ENCODE data around the gene TMEM163. TPM values are rescaled to one million over a fixed set of nuclear protein-coding genes. Genes with fewer than 3 reads are reported as not detected.

Gene TMEM163
- total and polyA plus RNA-seq, 4 donors: 13.7 to 77.7 (median 53.6) TPM

GRCh38 chr2:134407154-134407890 is 311.5 kb downstream of the TMEM163 start:
- no peak overlapping the region for H3K27ac ChIP-seq (ENCODE audit: low read depth, low read length)
- peaks cover 16% of the 10 kb centered on the region for H3K4me1 ChIP-seq (ENCODE audit: control insufficient read depth, insufficient read depth, low read length)
- 75% methylated on average over 1 of the region's 4 CpGs for WGBS (ENCODE audit: insufficient coverage)
- H3K9me3 ChIP-seq (ENCODE audit: control insufficient read depth, insufficient read depth, low read length): no peaks in the 10 kb centered on the region
- no peak for DNase-seq (ENCODE audit: low read depth in 4 of 6, low spot score in 6 of 6)
- no peaks in the 10 kb centered on the region for H3K27me3 ChIP-seq (ENCODE audit: control insufficient read depth, insufficient read depth, low read length)
- no peak overlapping the region for H3K4me3 ChIP-seq (ENCODE audit: low read depth, low read length)
- no peaks in the 10 kb centered on the region for H3K36me3 ChIP-seq (ENCODE audit: control insufficient read depth, insufficient read depth, low read length)

GRCh38 chr2:134406736-134407135 is 312.1 kb downstream of the TMEM163 start:
- DNase-seq (ENCODE audit: low read depth in 4 of 6, low spot score in 6 of 6): no peak
- peaks cover 10% of the 10 kb centered on the region for H3K4me1 ChIP-seq (ENCODE audit: control insufficient read depth, insufficient read depth, low read length)

GRCh38 chr2:134406311-134406710 is 312.5 kb downstream of the TMEM163 start:
- WGBS (ENCODE audit: insufficient coverage): 93% methylated on average over 3 of the region's 5 CpGs

More at GRCh38 chr2:134406736-134407135, 312.1 kb downstream of the TMEM163 start:
- no peak overlapping the region for H3K27ac ChIP-seq (ENCODE audit: low read depth, low read length)
- H3K27me3 ChIP-seq (ENCODE audit: control insufficient read depth, insufficient read depth, low read length): no peaks in the 10 kb centered on the region
- H3K4me3 ChIP-seq (ENCODE audit: low read depth, low read length): no peak overlapping the region
- H3K36me3 ChIP-seq (ENCODE audit: control insufficient read depth, insufficient read depth, low read length): no peaks in the 10 kb centered on the region
- WGBS (ENCODE audit: insufficient coverage): 71% methylated on average over 3 of the region's 3 CpGs
- no peaks in the 10 kb centered on the region for H3K9me3 ChIP-seq (ENCODE audit: control insufficient read depth, insufficient read depth, low read length)

More at GRCh38 chr2:134406311-134406710, 312.5 kb downstream of the TMEM163 start:
- DNase-seq (ENCODE audit: low read depth in 4 of 6, low spot score in 6 of 6): no peak
- no peak overlapping the region for H3K4me3 ChIP-seq (ENCODE audit: low read depth, low read length)
- H3K9me3 ChIP-seq (ENCODE audit: control insufficient read depth, insufficient read depth, low read length): no peaks in the 10 kb centered on the region
- H3K27ac ChIP-seq (ENCODE audit: low read depth, low read length): no peak overlapping the region
- H3K27me3 ChIP-seq (ENCODE audit: control insufficient read depth, insufficient read depth, low read length): no peaks in the 10 kb centered on the region
- no peaks in the 10 kb centered on the region for H3K36me3 ChIP-seq (ENCODE audit: control insufficient read depth, insufficient read depth, low read length)
- peaks cover 6% of the 10 kb centered on the region for H3K4me1 ChIP-seq (ENCODE audit: control insufficient read depth, insufficient read depth, low read length)

Other genes starting within 250 kb of the TMEM163 start
- not detected for gene ACMSD, start 119.6 kb upstream of the TMEM163 start, total RNA-seq
- gene ACMSD, start 119.6 kb upstream of the TMEM163 start, polyA plus RNA-seq (ENCODE audit: insufficient read length in 2 of 2): 1 to 10 TPM in 1 of 2 donors, under 1 TPM in 1; 0.40 to 1.1 TPM
- gene CCNT2, start 199.8 kb upstream of the TMEM163 start, total RNA-seq: 10 to 100 TPM; 43.5 to 76.0 TPM
- gene CCNT2, start 199.8 kb upstream of the TMEM163 start, polyA plus RNA-seq (ENCODE audit: insufficient read length in 2 of 2): 10 to 100 TPM; 47.0 to 50.6 TPM